Measurements from ENCODE around the gene CITED4.

Gene CITED4

DNA sequence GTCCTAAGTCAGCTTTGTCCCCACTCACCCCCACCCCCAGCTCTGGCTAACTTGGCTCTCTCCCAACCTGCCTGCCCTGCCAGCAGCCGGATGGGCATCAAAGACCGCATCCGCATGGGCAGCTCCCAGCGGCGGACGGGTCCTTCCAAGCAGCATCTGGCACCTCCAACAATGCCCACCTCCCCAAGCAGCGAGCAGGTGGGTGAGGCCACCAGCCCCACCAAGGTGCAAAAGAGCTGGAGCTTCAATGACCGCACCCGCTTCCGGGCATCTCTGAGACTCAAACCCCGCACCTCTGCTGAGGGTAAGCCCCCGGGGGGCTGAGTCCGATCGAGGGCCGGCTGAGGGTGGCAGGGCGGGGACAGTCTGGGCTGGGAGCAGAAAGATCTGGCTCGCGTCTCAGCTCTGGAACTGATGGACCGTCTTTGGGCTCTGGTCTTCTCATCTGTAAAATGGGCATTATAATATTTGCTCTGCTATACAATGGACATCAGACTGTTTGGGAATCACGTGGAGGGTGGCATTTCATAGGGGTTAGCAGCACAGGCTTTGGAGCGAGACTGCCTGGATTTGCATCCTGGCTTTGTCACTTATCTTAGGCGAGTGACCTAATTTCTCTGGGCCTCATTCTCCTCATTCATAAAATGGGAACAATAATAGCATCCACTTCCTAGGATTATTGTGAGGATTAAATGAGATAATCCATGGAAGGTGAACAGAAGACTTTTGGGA is 31.0 kb downstream of the CITED4 start:
- no peak for FAIRE-seq

DNA sequence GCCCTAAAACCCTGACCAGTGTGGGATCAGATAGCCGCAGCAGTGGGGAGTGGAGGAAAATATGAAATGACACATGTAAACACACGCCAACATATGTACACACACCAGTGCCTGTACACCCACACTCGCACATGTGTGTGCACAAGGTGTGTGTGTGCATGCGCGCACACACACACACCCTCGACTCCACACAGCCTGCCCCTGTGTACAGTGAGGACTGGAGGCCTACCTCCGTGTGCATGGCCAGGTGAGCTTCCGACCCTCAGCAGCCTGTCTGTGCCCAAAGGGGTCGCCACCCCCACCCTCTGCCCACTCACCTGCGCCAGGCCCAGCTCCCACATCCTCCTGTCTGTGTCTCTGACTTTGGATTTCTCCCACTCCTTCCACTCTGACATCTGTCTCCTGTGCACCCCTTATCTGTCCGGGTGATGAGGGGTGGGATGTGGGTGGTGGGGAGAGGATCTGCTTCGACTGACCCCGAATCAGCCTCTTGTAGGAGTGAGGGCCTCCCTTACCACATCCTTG is 31.7 kb downstream of the CITED4 start:
- no peak for FAIRE-seq

DNA sequence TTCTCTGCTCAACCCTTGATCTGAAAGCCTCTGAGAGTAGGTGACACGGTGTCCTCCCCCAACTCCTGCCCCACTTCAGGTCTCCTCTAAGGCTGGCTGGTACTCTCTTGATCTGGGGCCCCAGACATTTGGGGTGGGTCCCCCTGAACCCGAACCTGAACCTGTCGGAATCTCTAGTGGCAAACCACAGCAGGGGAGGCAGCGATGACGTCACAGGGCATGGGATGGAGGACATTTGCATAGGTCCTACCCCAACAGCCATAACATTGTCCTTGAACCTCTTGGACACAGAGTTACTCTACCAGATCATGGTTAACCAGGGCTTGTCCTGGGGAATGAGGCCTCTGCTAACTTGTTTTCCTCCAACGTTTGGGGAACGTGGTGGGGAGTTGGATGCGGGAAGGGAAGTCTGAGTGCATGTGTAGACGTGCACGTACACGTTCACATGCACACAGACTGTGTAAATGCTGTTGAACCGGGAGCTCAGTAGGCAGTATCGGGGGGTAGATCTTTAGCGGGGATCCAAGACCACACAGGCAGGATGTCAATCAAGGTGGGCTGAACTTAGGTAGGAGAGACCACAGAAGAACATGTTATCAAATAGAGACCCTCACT is 32.4 kb downstream of the CITED4 start:
- no peak for FAIRE-seq

GRCh38 chr1:40825996-40826395 is 36.2 kb downstream of the CITED4 start:
- no peak for FAIRE-seq

DNA sequence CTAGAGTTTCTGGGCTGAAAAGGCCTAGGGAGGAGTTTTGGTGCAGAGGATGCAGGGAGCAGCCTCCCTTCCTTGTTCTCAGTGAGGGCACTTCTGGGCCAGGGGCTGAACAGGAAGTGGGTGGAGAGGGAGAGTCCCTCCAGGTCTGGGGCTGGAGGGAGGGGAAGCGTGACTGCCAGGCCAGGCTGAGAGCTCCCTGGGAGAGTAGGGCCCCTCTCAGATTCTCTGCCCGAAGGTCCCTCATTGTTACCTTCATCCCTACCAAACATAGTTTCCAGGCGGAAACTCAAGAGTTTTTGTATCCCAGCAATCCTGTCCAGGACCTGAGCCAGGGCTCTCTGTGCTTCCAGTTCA is 36.8 kb downstream of the CITED4 start:
- FAIRE-seq, result no peak

DNA sequence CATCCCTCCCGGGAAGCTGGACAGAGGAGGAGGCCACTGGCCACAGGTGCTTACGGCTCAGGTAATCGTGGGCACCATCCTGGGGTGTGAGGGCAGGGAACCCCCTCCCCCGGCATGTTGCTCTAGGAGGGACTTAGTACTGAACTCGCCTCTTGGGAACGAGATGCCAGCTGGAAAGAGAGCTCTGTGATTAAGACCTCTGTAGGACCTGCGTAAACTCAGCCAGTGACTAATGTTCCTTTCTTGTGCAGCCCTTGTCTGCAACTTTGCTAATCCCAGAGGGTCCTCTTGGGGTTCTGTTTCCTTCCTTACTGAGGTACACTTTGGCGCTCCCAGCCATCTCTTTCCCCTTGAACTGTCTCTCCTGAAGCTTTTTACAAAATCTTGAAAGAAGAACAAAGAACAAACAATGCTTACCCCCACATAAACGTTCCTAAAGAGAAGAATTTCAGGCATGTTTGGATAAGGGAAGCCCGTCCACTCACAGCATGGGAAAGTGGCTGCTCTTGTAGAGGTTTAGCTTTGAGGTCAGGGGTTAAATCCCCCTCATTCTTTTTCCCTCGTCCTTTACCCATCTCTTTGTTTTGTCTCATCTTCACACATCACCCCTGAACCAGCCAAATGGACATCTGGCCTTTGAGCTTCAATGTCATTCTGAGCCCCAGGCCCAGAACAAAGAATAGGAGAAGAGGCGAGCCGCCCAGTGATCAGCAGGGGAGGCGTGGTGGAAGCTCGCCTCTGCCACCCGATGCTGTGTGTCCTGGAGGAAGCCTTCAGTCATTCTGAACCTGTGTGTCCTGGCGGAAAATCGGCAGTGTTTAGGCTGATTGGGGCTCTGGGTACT is 37.4 kb downstream of the CITED4 start:
- FAIRE-seq, result no peak

DNA sequence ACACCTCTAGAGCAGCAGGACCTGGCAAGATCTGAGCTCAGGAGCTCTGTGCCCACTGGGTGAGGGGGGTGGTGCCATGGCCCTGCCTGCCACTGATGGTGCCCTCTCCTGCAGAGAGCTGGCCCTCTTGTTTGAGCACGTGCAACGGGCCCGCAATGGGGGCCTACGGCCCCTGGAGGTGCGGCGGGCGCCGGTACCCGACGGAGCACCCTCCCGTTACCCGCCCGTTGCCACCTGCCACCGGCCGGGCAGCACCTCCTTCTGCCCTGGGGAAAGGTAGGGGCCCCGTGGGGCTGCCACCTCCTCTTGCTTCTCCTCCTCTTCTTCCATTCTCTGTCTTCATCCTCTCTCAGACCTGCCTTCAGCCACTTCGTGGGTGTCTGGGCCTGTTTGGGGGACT is 38.2 kb downstream of the CITED4 start:
- FAIRE-seq, result no peak

- no peak for FAIRE-seq
Measured at GRCh38 chr1:40823345-40823744, 38.8 kb downstream of the CITED4 start.

- no peak for FAIRE-seq
Measured at GRCh38 chr1:40822890-40823289, 39.3 kb downstream of the CITED4 start.

- no peak for FAIRE-seq
Measured at GRCh38 chr1:40820911-40821693, 41.1 kb downstream of the CITED4 start.

DNA sequence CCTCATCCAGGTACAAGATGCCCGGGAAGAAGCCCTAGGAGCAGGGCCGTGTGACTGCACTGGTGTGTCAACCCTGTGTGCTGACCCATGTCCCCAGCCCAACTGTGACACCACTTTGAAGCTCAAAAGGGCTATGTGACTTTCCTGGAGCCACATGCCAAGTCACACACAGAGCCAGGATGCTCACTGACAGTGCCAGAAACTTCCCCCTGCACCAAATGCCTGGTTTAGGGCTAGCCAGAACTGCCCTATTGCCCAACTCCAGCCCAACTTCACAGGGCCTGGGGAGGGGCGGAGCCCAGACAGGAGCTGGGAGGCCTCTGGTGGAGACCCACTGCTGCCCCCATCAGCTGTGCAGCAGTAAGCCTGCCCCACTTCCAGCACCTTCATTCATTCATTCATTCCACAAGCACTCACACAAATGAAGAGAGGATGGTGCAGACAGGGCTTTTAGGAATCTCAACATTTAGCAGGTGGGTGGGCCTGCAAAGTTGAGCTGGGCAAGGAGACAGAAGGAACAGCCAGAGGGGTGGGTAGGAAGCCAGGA is 41.8 kb downstream of the CITED4 start:
- no peak for FAIRE-seq

GRCh38 chr1:40819101-40819500 is 43.1 kb downstream of the CITED4 start:
- FAIRE-seq, result no peak

- no peak for FAIRE-seq
Measured at GRCh38 chr1:40818264-40818961, 43.8 kb downstream of the CITED4 start.

DNA sequence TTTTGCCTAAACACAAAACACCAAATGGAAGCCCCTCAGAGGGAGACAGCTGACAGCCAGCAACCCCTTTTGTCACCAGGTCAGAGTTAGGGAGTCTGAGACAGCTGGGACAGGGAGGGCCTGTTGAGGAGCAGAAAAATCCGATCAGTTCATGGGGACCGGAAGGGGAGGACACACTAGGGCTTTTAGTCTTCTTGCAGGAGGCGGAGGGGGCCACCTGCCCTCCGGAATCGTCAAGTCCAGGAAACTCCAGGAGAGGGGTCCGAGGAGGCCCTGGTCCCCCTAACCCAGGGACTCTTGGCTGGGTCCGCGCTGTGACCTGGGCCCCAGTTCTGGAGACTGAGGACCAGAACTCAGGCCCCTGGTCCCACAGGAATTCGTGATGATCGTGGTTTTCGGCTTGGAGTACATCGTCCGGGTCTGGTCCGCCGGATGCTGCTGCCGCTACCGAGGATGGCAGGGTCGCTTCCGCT is 44.3 kb downstream of the CITED4 start:
- FAIRE-seq, result no peak

DNA sequence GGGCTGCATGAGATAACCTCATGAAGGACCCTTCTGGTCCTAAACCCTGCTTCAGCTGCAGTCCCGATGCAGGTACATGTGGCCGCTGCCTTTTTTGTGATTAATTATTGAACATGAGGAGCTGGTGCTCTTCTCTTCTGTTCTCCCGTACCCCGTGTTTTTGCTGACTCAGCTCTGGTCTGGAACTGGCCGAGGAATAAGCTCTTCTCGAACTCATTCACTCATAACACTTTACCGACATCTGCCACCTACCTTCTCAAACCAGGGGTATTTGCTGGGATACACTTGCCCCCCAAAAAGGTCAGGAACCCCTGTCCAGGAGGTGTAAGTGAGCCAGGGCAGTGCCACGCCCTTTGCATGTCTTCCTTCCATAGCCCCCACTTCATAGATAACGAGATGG is 46.7 kb downstream of the CITED4 start:
- no peak for FAIRE-seq

Measured in colon (tissue), 2 donors.